ENCODE data around the gene PWWP3B.

PWWP3B gene

DNA sequence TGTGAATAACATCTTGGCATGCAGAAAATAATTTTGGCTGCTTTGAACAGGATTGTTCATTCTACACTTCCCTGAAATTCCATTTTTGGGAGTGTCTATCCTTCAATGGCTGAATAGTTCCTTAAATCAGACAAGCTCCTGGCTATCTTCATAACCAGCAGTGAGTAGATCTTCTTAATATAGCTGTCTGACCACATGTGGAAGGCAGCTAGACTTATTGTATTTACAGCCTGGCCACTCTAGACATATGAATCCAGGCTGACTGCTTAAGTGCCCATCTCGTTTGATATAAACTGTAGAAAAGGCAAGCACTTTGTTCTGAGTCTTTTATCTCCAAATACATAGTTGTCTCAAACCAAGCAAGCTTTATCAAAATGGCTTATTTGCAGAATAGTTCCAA lies 40.0 kb downstream of the PWWP3B start:
- TF ChIP-seq, protein P1, sequence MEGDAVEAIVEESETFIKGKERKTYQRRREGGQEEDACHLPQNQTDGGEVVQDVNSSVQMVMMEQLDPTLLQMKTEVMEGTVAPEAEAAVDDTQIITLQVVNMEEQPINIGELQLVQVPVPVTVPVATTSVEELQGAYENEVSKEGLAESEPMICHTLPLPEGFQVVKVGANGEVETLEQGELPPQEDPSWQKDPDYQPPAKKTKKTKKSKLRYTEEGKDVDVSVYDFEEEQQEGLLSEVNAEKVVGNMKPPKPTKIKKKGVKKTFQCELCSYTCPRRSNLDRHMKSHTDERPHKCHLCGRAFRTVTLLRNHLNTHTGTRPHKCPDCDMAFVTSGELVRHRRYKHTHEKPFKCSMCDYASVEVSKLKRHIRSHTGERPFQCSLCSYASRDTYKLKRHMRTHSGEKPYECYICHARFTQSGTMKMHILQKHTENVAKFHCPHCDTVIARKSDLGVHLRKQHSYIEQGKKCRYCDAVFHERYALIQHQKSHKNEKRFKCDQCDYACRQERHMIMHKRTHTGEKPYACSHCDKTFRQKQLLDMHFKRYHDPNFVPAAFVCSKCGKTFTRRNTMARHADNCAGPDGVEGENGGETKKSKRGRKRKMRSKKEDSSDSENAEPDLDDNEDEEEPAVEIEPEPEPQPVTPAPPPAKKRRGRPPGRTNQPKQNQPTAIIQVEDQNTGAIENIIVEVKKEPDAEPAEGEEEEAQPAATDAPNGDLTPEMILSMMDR (conservative IDR thresholded peaks at IDR 0.05; ENCODE audit: low read depth), result no peak
- CTCF ChIA-PET, result no interaction called here
- no peak for DNase-seq (ENCODE audit: low spot score)
- POLR2A ChIA-PET (ENCODE audit: low non-redundant PET), result no interaction called here
- H3K27ac ChIP-seq, result no peak overlapping the region

Data from RWPE1 (cell line).